H1 (cell line): ENCODE data around the gene ARHGEF19. TPM values are rescaled to one million over a fixed set of nuclear protein-coding genes. Genes with fewer than 3 reads are reported as not detected.
A peak's percentile ranks its signal among the peaks of the same experiment; 100 is the strongest.

Experiments used
- ASH2L ChIP-seq: fragments of 200-600, 300-600 bp; sonication (generic); IDR thresholded peaks from one replicate; pipeline ENCODE4 v1.7.1; 2017; ENCODE audit warnings: low read length
- ATF3 ChIP-seq: IDR thresholded peaks from 2 replicates; pipeline ENCODE4 v1.6.1; 2011; ENCODE audit warnings: low read depth, mild to moderate bottlenecking, low read length; ENCODE audit not compliant: insufficient read depth
- CREB1 ChIP-seq: IDR thresholded peaks from 2 replicates; pipeline ENCODE4 v1.6.1; 2012; ENCODE audit warnings: inconsistent platforms
- CTCF ChIP-seq, 3 experiments: IDR thresholded peaks; 1 replicate in 2 of 3; 2 replicates in 1 of 3; pipeline versions ENCODE4 v1.5.1 to v1.6.1; 2011; ENCODE audit warnings: low read length in 3 of 3, mild to moderate bottlenecking in 3 of 3, inconsistent platforms in 2 of 3, low read depth in 1 of 3, moderate library complexity in 1 of 3; ENCODE audit not compliant: insufficient read depth in 1 of 3; ENCODE audit errors: control extremely low read depth in 1 of 3
- GTF2F1 ChIP-seq: IDR thresholded peaks from 2 replicates; pipeline ENCODE4 v1.6.1; 2012; ENCODE audit warnings: low read depth, low read length, improper control_type of control experiment, borderline replicate concordance
- HDAC2 ChIP-seq, 2 experiments: fragments of 300-600 bp in 1 of 2; sonication (generic) in 1 of 2; IDR thresholded peaks; 2 replicates each; pipeline ENCODE4 v1.6.1; 2011 to 2012; ENCODE audit warnings: low read depth in 2 of 2, low read length in 2 of 2, mild to moderate bottlenecking in 2 of 2, moderate library complexity in 2 of 2, borderline replicate concordance in 1 of 2, inconsistent platforms in 1 of 2
- JUN ChIP-seq: IDR thresholded peaks from 2 replicates; pipeline ENCODE4 v1.6.1; 2011; ENCODE audit warnings: low read depth, mild to moderate bottlenecking, improper control_type of control experiment, low read length
- JUND ChIP-seq: IDR thresholded peaks from 2 replicates; pipeline ENCODE4 v1.6.1; 2011; ENCODE audit warnings: mild to moderate bottlenecking, improper control_type of control experiment, low read length
- KDM1A ChIP-seq: fragments of 200-600, 300-600 bp; sonication (generic); IDR thresholded peaks from 2 replicates; pipeline ENCODE4 v1.7.1; 2016; ENCODE audit warnings: mild to moderate bottlenecking, low read length, borderline replicate concordance
- KDM5A ChIP-seq: fragments of 200-600 bp; IDR thresholded peaks from 2 replicates; pipeline ENCODE4 v1.7.1; 2012; ENCODE audit warnings: mild to moderate bottlenecking, low read length, inconsistent platforms, mixed read lengths
- MAFK ChIP-seq: IDR thresholded peaks from 2 replicates; pipeline ENCODE4 v1.6.1; 2012; ENCODE audit warnings: low read depth, mild to moderate bottlenecking, improper control_type of control experiment, low read length
- NANOG ChIP-seq: IDR thresholded peaks from 2 replicates; pipeline ENCODE4 v1.6.1; 2011; ENCODE audit warnings: low read length, low read depth, mild to moderate bottlenecking, inconsistent platforms; ENCODE audit not compliant: insufficient read depth, poor library complexity, severe bottlenecking
- POLR2AphosphoS5 ChIP-seq: IDR thresholded peaks from 2 replicates; pipeline ENCODE4 v1.6.1; 2011; ENCODE audit warnings: low read depth, low read length
- POU5F1 ChIP-seq: IDR thresholded peaks from 2 replicates; pipeline ENCODE4 v1.6.1; 2011; ENCODE audit warnings: low read depth, mild to moderate bottlenecking, low read length, moderate library complexity
- RBBP5 ChIP-seq: IDR thresholded peaks from 2 replicates; pipeline ENCODE4 v1.7.1; 2012; ENCODE audit warnings: low read depth, mild to moderate bottlenecking, inconsistent platforms, low read length, moderate library complexity, borderline replicate concordance
- RFX5 ChIP-seq: IDR thresholded peaks from 2 replicates; pipeline ENCODE4 v1.6.1; 2011; ENCODE audit warnings: low read depth, low read length, improper control_type of control experiment, borderline replicate concordance
- RNF2 ChIP-seq: fragments of 200-900, 300-1000 bp; sonication (generic); IDR thresholded peaks from 2 replicates; pipeline ENCODE4 v1.7.1; 2016; ENCODE audit warnings: borderline replicate concordance, low read depth, mild to moderate bottlenecking, antibody characterized with exemption, low read length; ENCODE audit not compliant: poor library complexity, severe bottlenecking; ENCODE audit errors: missing control alignments
- RXRA ChIP-seq: IDR thresholded peaks from 2 replicates; pipeline ENCODE4 v1.6.1; 2011; ENCODE audit warnings: low read depth, mild to moderate bottlenecking, low read length, moderate library complexity; ENCODE audit not compliant: insufficient read depth
- SIRT6 ChIP-seq: IDR thresholded peaks from one replicate; pipeline ENCODE4 v1.7.1; 2012; ENCODE audit warnings: low read length, inconsistent platforms
- SP1 ChIP-seq: IDR thresholded peaks from 2 replicates; pipeline ENCODE4 v1.6.1; 2011; ENCODE audit warnings: low read depth, low read length
- TAF7 ChIP-seq: optimal IDR thresholded peaks from 2 replicates; pipeline ENCODE3; 2011; ENCODE audit warnings: low read depth, mild to moderate bottlenecking, inconsistent platforms, low read length, moderate library complexity, borderline replicate concordance
- polyA plus RNA-seq, 7 experiments: library from polyadenylated mRNA; depleted of rRNA in 3 of 7; stranded (reverse) in 5 of 7; unstranded in 2 of 7; fragments of >200 nt in 5 of 7; fragments of 200-250 nt in 2 of 7; gene quantifications; 1 replicate in 5 of 7; 2 replicates in 1 of 7; 4 replicates in 1 of 7; pipeline versions ENCODE4 v1.2.1 to v1.2.3, GENCODE V29; 2011 to 2013; ENCODE audit warnings: missing spikeins in 2 of 7, mixed read lengths in 2 of 7
- total RNA-seq: library from RNA; stranded (reverse); fragmentation: NEBNext Ultra II Directional; extraction: Animal tissue kit (Norgen Biotek cat#: 25700); gene quantifications from 2 replicates; pipeline ENCODE4 v1.2.1, GENCODE V29; 2021

Gene ARHGEF19
- total and polyA plus RNA-seq, 2 of the 8 experiments (the other 6 are each of a cell fraction or from before 2014, with no cell fraction given) = 47.5 to 56.4 TPM

GRCh38 chr1:16236511-16237342 is 24.3 kb upstream of the ARHGEF19 start, which contains the start of gene CPLANE2 (continued):
- TF ChIP-seq CTCF (IDR thresholded peaks at IDR 0.05; ENCODE audit: control extremely low read depth in 1 of 3, insufficient read depth in 1 of 3, low read depth in 1 of 3, low read length in 3 of 3) (no peak), KDM5A (no peak), CREB1 (peak; percentile 80), SIRT6 (no peak), JUND (no peak), JUN (no peak), NANOG (no peak), RFX5 (peak; percentile 79), POU5F1 (no peak), RNF2 (no peak), ATF3 (no peak), ASH2L (no peak), GTF2F1 (no peak), POLR2AphosphoS5 (no peak; the same call in 1 of the 2 replicates), HDAC2 (IDR thresholded peaks at IDR 0.05; ENCODE audit: borderline replicate concordance in 1 of 2, low read depth in 2 of 2, low read length in 2 of 2) (peak in 1 of 2 experiments; percentile 25; a peak in 1 of 4 replicates), RXRA (no peak), RBBP5 (0 out of 2 replicates have a peak, but pooled peaks have one; percentile 26), SP1 (no peak), TAF7 (no peak), KDM1A (no peak), MAFK (no peak)
